K562 (cell line): ENCODE results near the gene BCL2A1. TPM values are rescaled to one million over a fixed set of nuclear protein-coding genes. Genes with fewer than 3 reads are reported as not detected.

ENCODE experiments used
- ATAC-seq: fragments of 200-7000 bp; cut with Tn5 transposase; 3 replicates; pipeline ENCODE4 v1.9.1; 2020; ENCODE audit warnings: moderate library complexity
- BruUV-seq: library from RNA; stranded (reverse); fragments of 400-500 nt; replicated peaks from 2 replicates; lab custom pipeline; 2021; lab: Mats Ljungman, UMichigan
- CTCF ChIA-PET: fragments of 300-600 bp; formaldehyde crosslinking; extraction: SDS; loops from one replicate; lab custom pipeline; 2021; ENCODE audit warnings: low intra/inter-chr PET ratio; lab: Yijun Ruan, JAX
- POLR2A ChIA-PET: fragments of 300-600, 350-650 bp; sonication (Branson Sonifier 250); formaldehyde crosslinking; extraction: SDS; loops from one replicate; lab custom pipeline; 2021; ENCODE audit warnings: antibody characterized with exemption, inconsistent platforms; lab: Yijun Ruan, JAX
- DNase-seq, 4 experiments: peaks; one replicate each; pipeline versions ENCODE4 v3.0.0 to v3.0.0-alpha.2; 2011 to 2018; ENCODE audit warnings: low spot score in 3 of 4, mixed read lengths in 3 of 4; ENCODE audit errors: extremely low read depth in 1 of 4
- FAIRE-seq: peaks from 2 replicates; lab custom pipeline; 2011; peaks lifted over from hg19 to GRCh38; lab: Jason Lieb, UNC
- H2AFZ ChIP-seq: 2 replicates; pipeline ENCODE4 v1.6.0; 2011; ENCODE audit warnings: low read depth, low read length, control low read depth, inconsistent platforms
- H3K27ac ChIP-seq: fragments of 200-600 bp; 3 replicates; pipeline ENCODE4 v1.8.0; 2011; ENCODE audit warnings: low read depth, mild to moderate bottlenecking, control low read depth, inconsistent platforms, low read length, moderate library complexity, mixed read lengths; ENCODE audit errors: extremely low read depth
- H3K27me3 ChIP-seq, 2 experiments: fragments of 300-600 bp in 1 of 2; 2 replicates in 1 of 2; 3 replicates in 1 of 2; pipeline versions ENCODE4 v1.6.0 to v1.8.0; 2011; ENCODE audit warnings: inconsistent platforms in 2 of 2, low read length in 2 of 2, mild to moderate bottlenecking in 1 of 2, mixed read lengths in 1 of 2, moderate library complexity in 1 of 2; ENCODE audit not compliant: control insufficient read depth in 2 of 2, insufficient read depth in 2 of 2
- H3K36me3 ChIP-seq: fragments of 300-600 bp; 3 replicates; pipeline ENCODE4 v1.8.0; 2011; ENCODE audit warnings: mild to moderate bottlenecking, low read length, inconsistent platforms; ENCODE audit not compliant: control insufficient read depth, insufficient read depth
- H3K4me1 ChIP-seq, 2 experiments: fragments of 200-600 bp in 1 of 2; replicated peaks in 1 of 2; 2 replicates in 1 of 2; 3 replicates in 1 of 2; pipeline versions ENCODE4 v1.5.1 to v1.8.0; 2011; ENCODE audit warnings: inconsistent platforms in 2 of 2, low read length in 2 of 2, mild to moderate bottlenecking in 1 of 2, mixed read lengths in 1 of 2, moderate library complexity in 1 of 2; ENCODE audit not compliant: control insufficient read depth in 2 of 2, insufficient read depth in 2 of 2
- H3K4me2 ChIP-seq: 2 replicates; pipeline ENCODE4 v1.6.1; 2011; ENCODE audit warnings: low read length, control low read depth, inconsistent platforms, mixed read lengths; ENCODE audit not compliant: insufficient read depth
- H3K4me3 ChIP-seq: fragments of 200-600 bp; sonication (generic), shearing (Covaris generic); 2 replicates; pipeline ENCODE4 v1.5.1; 2016; ENCODE audit warnings: control low read depth, inconsistent platforms
- H3K79me2 ChIP-seq: fragments of 200-600 bp; 3 replicates; pipeline ENCODE4 v1.8.0; 2011; ENCODE audit warnings: low read length, inconsistent platforms; ENCODE audit not compliant: control insufficient read depth, insufficient read depth
- H3K9ac ChIP-seq, 2 experiments: 2 replicates each; pipeline versions ENCODE4 v1.6.0 to v1.6.1; 2011; ENCODE audit warnings: low read depth in 2 of 2, low read length in 2 of 2, control low read depth in 1 of 2, inconsistent platforms in 1 of 2, mild to moderate bottlenecking in 1 of 2, mixed read lengths in 1 of 2; ENCODE audit not compliant: insufficient read depth in 1 of 2
- H3K9me1 ChIP-seq: one replicate; pipeline ENCODE4 v1.6.0; 2011; ENCODE audit warnings: inconsistent platforms, mild to moderate bottlenecking, low read length, moderate library complexity; ENCODE audit not compliant: control insufficient read depth, insufficient read depth
- H3K9me3 ChIP-seq: replicated peaks from 2 replicates; pipeline ENCODE4 v1.5.1; 2011; ENCODE audit warnings: low read depth, low read length, inconsistent platforms; ENCODE audit not compliant: control insufficient read depth, insufficient read depth
- H4K20me1 ChIP-seq: replicated peaks from 2 replicates; pipeline ENCODE4 v1.6.1; 2011; ENCODE audit warnings: low read length, inconsistent platforms, mixed read lengths; ENCODE audit not compliant: control insufficient read depth, insufficient read depth
- ATF4 ChIP-seq: fragments of 450-650 bp; formaldehyde crosslinking; IDR thresholded peaks from 2 replicates; pipeline ENCODE4 v1.4.0; 2022; ENCODE audit warnings: mild to moderate bottlenecking, moderate library complexity
- CHAMP1 ChIP-seq: fragments of 450-650 bp; IDR thresholded peaks from 2 replicates; pipeline ENCODE4 v1.6.1; 2016; ENCODE audit warnings: mild to moderate bottlenecking
- ESRRA ChIP-seq: fragments of 450-650 bp; IDR thresholded peaks from 2 replicates; pipeline ENCODE4 v1.6.1; 2014; ENCODE audit warnings: low read depth, mild to moderate bottlenecking, moderate library complexity, borderline replicate concordance
- EWSR1 ChIP-seq: fragments of 450-650 bp; IDR thresholded peaks from 2 replicates; pipeline ENCODE4 v1.6.1; 2018; ENCODE audit warnings: borderline replicate concordance, mild to moderate bottlenecking, low read depth, moderate library complexity; ENCODE audit not compliant: partially characterized antibody
- FOXA1 ChIP-seq: fragments of 450-650 bp; IDR thresholded peaks from 2 replicates; pipeline ENCODE4 v1.6.1; 2016; ENCODE audit warnings: mild to moderate bottlenecking, borderline replicate concordance
- GTF2E2 ChIP-seq: fragments of 200-800 bp; sonication (Bioruptor generic); IDR thresholded peaks from 2 replicates; pipeline ENCODE4 v1.6.1; 2016; ENCODE audit warnings: missing genetic modification characterization, missing compliant biosample characterization
- HMG20B ChIP-seq: fragments of 250-450 bp; sonication (Bioruptor Pico); IDR thresholded peaks from 2 replicates; pipeline ENCODE4 v1.5.0; 2021; ENCODE audit warnings: mild to moderate bottlenecking
- LEF1 ChIP-seq: fragments of 450-650 bp; IDR thresholded peaks from 2 replicates; pipeline ENCODE4 v1.6.1; 2016; ENCODE audit warnings: mild to moderate bottlenecking
- PPARD ChIP-seq: fragments of 250-450 bp; sonication (Bioruptor Pico); IDR thresholded peaks from 2 replicates; pipeline ENCODE4 v1.8.0; 2022; ENCODE audit warnings: inconsistent platforms, mild to moderate bottlenecking, moderate library complexity
- PRPF4 ChIP-seq: fragments of 200-400 bp; formaldehyde crosslinking; IDR thresholded peaks from one replicate; pipeline ENCODE4 v1.6.1; 2017; ENCODE audit warnings: low read length, low read depth, mild to moderate bottlenecking; ENCODE audit not compliant: insufficient read depth, poor library complexity, severe bottlenecking
- SAP30 ChIP-seq: fragments of 200-600 bp; sonication (generic); IDR thresholded peaks from 2 replicates; pipeline ENCODE4 v1.6.1; 2012; ENCODE audit warnings: borderline replicate concordance, low read depth, mild to moderate bottlenecking, moderate library complexity, low read length, control low read depth, inconsistent platforms; ENCODE audit not compliant: insufficient read depth, poor library complexity, severe bottlenecking
- ZBTB1 ChIP-seq: sonication (generic); formaldehyde crosslinking; IDR thresholded peaks from 2 replicates; pipeline ENCODE4 v1.8.1; 2023; ENCODE audit warnings: missing genetic modification reagents, low read depth, mild to moderate bottlenecking, borderline replicate concordance
- ZKSCAN3 ChIP-seq: fragments of 250-450 bp; sonication (Bioruptor Pico); IDR thresholded peaks from 2 replicates; pipeline ENCODE4 v1.4.0; 2020
- ZNF212 ChIP-seq: fragments of 450-650 bp; formaldehyde crosslinking; IDR thresholded peaks from 2 replicates; pipeline ENCODE4 v1.4.0; 2020; ENCODE audit warnings: mild to moderate bottlenecking
- ZNF830 ChIP-seq: fragments of 250-450 bp; sonication (Bioruptor Pico); IDR thresholded peaks from 2 replicates; pipeline ENCODE4 v1.5.0; 2021; ENCODE audit warnings: mild to moderate bottlenecking
- WGBS: fragments of 100-300 bp; shearing (Covaris generic); methylation state at CpG from one replicate; pipeline ENCODE4 v1.1.6; 2016; ENCODE audit warnings: low coverage, mixed read lengths; ENCODE audit not compliant: insufficient coverage; ENCODE audit errors: missing lambda C conversion rate; 5-methylcytosine and 5-hydroxymethylcytosine counted together
- in situ Hi-C: fragments of 300-500 bp; cut with MboI; formaldehyde crosslinking; loops from 4 replicates; pipeline ENCODE4 v1.15.0; 2018; ENCODE audit warnings: inconsistent platforms, mixed read lengths
- intact Hi-C: fragments of 100-400 bp; cut with micrococcal nuclease; formaldehyde crosslinking; loops from 2 replicates; pipeline ENCODE4 v1.14.2; 2022
- polyA plus RNA-seq, 8 experiments: library from polyadenylated mRNA; depleted of rRNA in 4 of 8; stranded (reverse) in 5 of 8; unstranded in 3 of 8; fragments of >200 nt; fragmentation: Nextera tagmentation in 2 of 8; fragmentation: Illumina TruSeq in 1 of 8; extraction: Ambion mirVana in 2 of 8; extraction: Trizol in 1 of 8; gene quantifications; 2 replicates each; pipeline versions ENCODE4 v1.2.1 to v1.2.3, GENCODE V29; 2011 to 2014; ENCODE audit warnings: inconsistent platforms in 1 of 8, missing spikeins in 1 of 8
- total RNA-seq, 7 experiments: library from RNA; depleted of rRNA in 6 of 7; stranded (reverse); fragments of >200 nt in 6 of 7; fragmentation: Illumina TruSeq in 2 of 7; extraction: Trizol in 2 of 7; gene quantifications; 2 replicates each; pipeline versions ENCODE4 v1.2.1 to v1.2.3, GENCODE V29; 2011 to 2021; ENCODE audit warnings: low replicate concordance in 1 of 7

BCL2A1 gene
- total and polyA plus RNA-seq, 9 of the 15 experiments (the other 6 are each of a cell fraction or from before 2014, with no cell fraction given): 0.11 to 1.2 (median 0.25) TPM; not detected in 4

- H3K4me1 ChIP-seq: peaks cover 3 to 29% of the 10 kb centered on the region in 2 experiments; a peak in 4 of 5 replicates
- no peaks in the 10 kb centered on the region for H3K9me3 ChIP-seq
- in situ Hi-C loops (no loop called here), intact Hi-C loops (no loop called here)
- no peaks in the 10 kb centered on the region for H3K9me1 ChIP-seq
- no peaks in the 10 kb centered on the region for H4K20me1 ChIP-seq
- H3K4me3 ChIP-seq: no peak overlapping the region
- no peak overlapping the region for H3K4me2 ChIP-seq
- H3K79me2 ChIP-seq: no peaks in the 10 kb centered on the region
- no peak for DNase-seq
- ChIA-PET CTCF (no interaction called here), POLR2A (interaction anchor here (0.7 kb wide), 1 partner anchor 9 kb away, joined by 3 read pairs; no protein-coding TSS in a partner anchor)
- H3K27me3 ChIP-seq: no peaks in the 10 kb centered on the region
- H2AFZ ChIP-seq: peak overlapping the region; percentile 84
- no peak overlapping the region for H3K9ac ChIP-seq
- peak; percentile 11 for FAIRE-seq
- TF ChIP-seq FOXA1: no peak
- no peak for TF ChIP-seq GTF2E2
- TF ChIP-seq PRPF4: no peak
- TF ChIP-seq ZBTB1 (CRISPR knock-in tag): no peak
- TF ChIP-seq CHAMP1: no peak
- TF ChIP-seq ZNF830 (CRISPR knock-in tag): no peak
- TF ChIP-seq EWSR1: no peak
- no peak for TF ChIP-seq ZKSCAN3 (CRISPR knock-in tag)
- no peak for TF ChIP-seq ZNF212 (CRISPR knock-in tag)
- no peak for TF ChIP-seq LEF1
- no peak for TF ChIP-seq ESRRA
- no peak for TF ChIP-seq ATF4
- TF ChIP-seq SAP30: no peak
- TF ChIP-seq HMG20B (CRISPR knock-in tag): no peak
- no peak for TF ChIP-seq PPARD (CRISPR knock-in tag)
- H3K36me3 ChIP-seq: no peaks in the 10 kb centered on the region
- H3K27ac ChIP-seq: no peak overlapping the region
- WGBS: 43% methylated on average over 7 of the region's 7 CpGs
- no TSS peak for BruUV-seq
- no peak for ATAC-seq
These were observed 4.2 kb downstream of the BCL2A1 start for GRCh38 chr15:79966634-79967297.
